ENCODE results near the gene SLC37A3.

- TF ChIP-seq CTCF (conservative IDR thresholded peaks at IDR 0.05 in 1 of 2, IDR thresholded peaks at IDR 0.05 in 1 of 2; ENCODE audit: extremely low read depth in 1 of 2, insufficient read depth in 1 of 2, low read depth in 1 of 2, low read length in 2 of 2) (no peak), EZH2 (IDR thresholded peaks at IDR 0.05; ENCODE audit: borderline replicate concordance, low read length) (no peak)
Measured at GRCh38 chr7:140375892-140376730, 22.2 kb downstream of the SLC37A3 start.

All from mammary epithelial cell (primary cell).